ENCODE results near the gene RAB38. TPM values are rescaled to one million over a fixed set of nuclear protein-coding genes. Genes with fewer than 3 reads are reported as not detected.

The RAB38 gene
- total RNA-seq, 1 experiment from 2014 or later = 18.7 TPM

- H4K20me1 ChIP-seq (ENCODE audit: control insufficient read depth, insufficient read depth, insufficient read length) = no peaks in the 10 kb centered on the region
- no peaks in the 10 kb centered on the region for H3K23me2 ChIP-seq (ENCODE audit: insufficient read length, low read depth, low read length, poor library complexity, severe bottlenecking)
- H3K79me1 ChIP-seq (ENCODE audit: insufficient read depth, low read depth, low read length, poor library complexity, severe bottlenecking) = no peaks in the 10 kb centered on the region
- Mint-ChIP-seq H3K4me1 (peaks cover 9% of the 10 kb centered on the region in 2 experiments), H3K4me3 (no peak overlapping the region), H3K27ac (no peak overlapping the region), H3K27me3 (ENCODE audit: low read depth) (no peaks in the 10 kb centered on the region), H3K36me3 (ENCODE audit: insufficient read depth in 1 of 3, low read depth in 3 of 3) (peaks cover 3 to 16% (median 13%) of the 10 kb centered on the region in 3 experiments), H3K9me3 (peaks cover 0 to 5% of the 10 kb centered on the region in 2 experiments; a peak in 2 of 5 replicates)
- H2BK120ac ChIP-seq (ENCODE audit: low read depth, low read length, poor library complexity, severe bottlenecking) = no peak overlapping the region
- H2BK20ac ChIP-seq (ENCODE audit: low read depth, low read length, poor library complexity, severe bottlenecking) = no peak overlapping the region
- H3T11ph ChIP-seq (ENCODE audit: low read length) = no peak overlapping the region
- H3K23ac ChIP-seq (ENCODE audit: insufficient read length, low read depth, low read length) = no peak overlapping the region
- H4K5ac ChIP-seq (ENCODE audit: insufficient read length, low read depth, low read length) = no peak overlapping the region
- no peak overlapping the region for H2AK5ac ChIP-seq (ENCODE audit: insufficient read length, low read length)
- H3K4me2 ChIP-seq (ENCODE audit: insufficient read depth, insufficient read length, low read length) = no peak overlapping the region
- H2AFZ ChIP-seq (ENCODE audit: low read length) = no peak overlapping the region
- no peak overlapping the region for H2BK15ac ChIP-seq (ENCODE audit: low read depth, low read length)
- 0 out of 2 replicates have a peak, but pooled peaks cover 3% of the 10 kb centered on the region for H3K4me1 ChIP-seq (ENCODE audit: insufficient read depth, low read length)
- no peaks in the 10 kb centered on the region for H3K79me2 ChIP-seq (ENCODE audit: insufficient read depth, low read length)
- no peaks in the 10 kb centered on the region for H3K9me3 ChIP-seq (ENCODE audit: control insufficient read depth, low read depth, low read length)
- no peak overlapping the region for H3K56ac ChIP-seq (ENCODE audit: insufficient read length, low read depth, low read length)
- no peak overlapping the region for H4K91ac ChIP-seq (ENCODE audit: insufficient read length, low read depth, low read length)
- H3K14ac ChIP-seq (ENCODE audit: insufficient read depth, low read length) = no peak overlapping the region
- no peaks in the 10 kb centered on the region for H3K27me3 ChIP-seq (ENCODE audit: insufficient read depth, low read length)
- H3K9ac ChIP-seq (ENCODE audit: extremely low read depth, insufficient read length, low read length) = no peak overlapping the region
- H3K18ac ChIP-seq (ENCODE audit: insufficient read length, low read depth, low read length) = no peak overlapping the region
- no peak overlapping the region for H2BK12ac ChIP-seq (ENCODE audit: insufficient read length, low read depth, low read length)
- no peak overlapping the region for H4K8ac ChIP-seq (replicated peaks; ENCODE audit: insufficient read length, low read depth, low read length)
- H3K27ac ChIP-seq (ENCODE audit: insufficient read length, low read depth, low read length) = no peak overlapping the region
- H2BK5ac ChIP-seq (ENCODE audit: insufficient read length, low read length) = no peak overlapping the region
- no peak overlapping the region for H3K4ac ChIP-seq (ENCODE audit: low read depth, low read length)
- no peak for DNase-seq
- no peak for TF ChIP-seq CTCF (conservative IDR thresholded peaks at IDR 0.05)
Measured at GRCh38 chr11:88104408-88104807, 70.8 kb downstream of the RAB38 start.

Measured in H9 (cell line).